Kidney epithelial cell (primary cell): ENCODE data around the gene C10orf53. TPM values are rescaled to one million over a fixed set of nuclear protein-coding genes. Genes with fewer than 3 reads are reported as not detected.

ENCODE experiments used
- DNase-seq: peaks from one replicate; pipeline ENCODE4 v3.0.0-alpha.2; 2010; ENCODE audit warnings: low read depth
- H3K27me3 ChIP-seq: 2 replicates; pipeline ENCODE4 v1.6.0; 2011; ENCODE audit warnings: low read length; ENCODE audit not compliant: control insufficient read depth, insufficient read depth
- H3K36me3 ChIP-seq: 2 replicates; pipeline ENCODE4 v1.5.1; 2011; ENCODE audit warnings: low read length; ENCODE audit not compliant: control insufficient read depth, insufficient read depth
- H3K4me3 ChIP-seq: 2 replicates; pipeline ENCODE4 v1.5.1; 2011; ENCODE audit warnings: low read depth, mild to moderate bottlenecking, control low read depth, low read length
- total RNA-seq: library from RNA; depleted of rRNA; stranded (reverse); fragments of >200 nt; gene quantifications from 2 replicates; pipeline ENCODE4 v1.2.3, GENCODE V29; 2015
- TF ChIP-seq, protein P1 (sequence below): IDR thresholded peaks from 2 replicates; pipeline ENCODE4 v1.5.1; 2011; ENCODE audit warnings: mild to moderate bottlenecking, moderate library complexity, low read length, control low read depth, inconsistent platforms; ENCODE audit not compliant: insufficient read depth, poor library complexity, severe bottlenecking

C10orf53 gene
- total RNA-seq, 1 donor from 2014 or later = not detected

- TF ChIP-seq, protein P1, sequence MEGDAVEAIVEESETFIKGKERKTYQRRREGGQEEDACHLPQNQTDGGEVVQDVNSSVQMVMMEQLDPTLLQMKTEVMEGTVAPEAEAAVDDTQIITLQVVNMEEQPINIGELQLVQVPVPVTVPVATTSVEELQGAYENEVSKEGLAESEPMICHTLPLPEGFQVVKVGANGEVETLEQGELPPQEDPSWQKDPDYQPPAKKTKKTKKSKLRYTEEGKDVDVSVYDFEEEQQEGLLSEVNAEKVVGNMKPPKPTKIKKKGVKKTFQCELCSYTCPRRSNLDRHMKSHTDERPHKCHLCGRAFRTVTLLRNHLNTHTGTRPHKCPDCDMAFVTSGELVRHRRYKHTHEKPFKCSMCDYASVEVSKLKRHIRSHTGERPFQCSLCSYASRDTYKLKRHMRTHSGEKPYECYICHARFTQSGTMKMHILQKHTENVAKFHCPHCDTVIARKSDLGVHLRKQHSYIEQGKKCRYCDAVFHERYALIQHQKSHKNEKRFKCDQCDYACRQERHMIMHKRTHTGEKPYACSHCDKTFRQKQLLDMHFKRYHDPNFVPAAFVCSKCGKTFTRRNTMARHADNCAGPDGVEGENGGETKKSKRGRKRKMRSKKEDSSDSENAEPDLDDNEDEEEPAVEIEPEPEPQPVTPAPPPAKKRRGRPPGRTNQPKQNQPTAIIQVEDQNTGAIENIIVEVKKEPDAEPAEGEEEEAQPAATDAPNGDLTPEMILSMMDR = no peak
- no peak overlapping the region for H3K4me3 ChIP-seq
- DNase-seq = no peak
- no peaks in the 10 kb centered on the region for H3K27me3 ChIP-seq
- no peaks in the 10 kb centered on the region for H3K36me3 ChIP-seq
Observed at GRCh38 chr10:49651039-49651835, 28.2 kb upstream of the C10orf53 start.

DNA sequence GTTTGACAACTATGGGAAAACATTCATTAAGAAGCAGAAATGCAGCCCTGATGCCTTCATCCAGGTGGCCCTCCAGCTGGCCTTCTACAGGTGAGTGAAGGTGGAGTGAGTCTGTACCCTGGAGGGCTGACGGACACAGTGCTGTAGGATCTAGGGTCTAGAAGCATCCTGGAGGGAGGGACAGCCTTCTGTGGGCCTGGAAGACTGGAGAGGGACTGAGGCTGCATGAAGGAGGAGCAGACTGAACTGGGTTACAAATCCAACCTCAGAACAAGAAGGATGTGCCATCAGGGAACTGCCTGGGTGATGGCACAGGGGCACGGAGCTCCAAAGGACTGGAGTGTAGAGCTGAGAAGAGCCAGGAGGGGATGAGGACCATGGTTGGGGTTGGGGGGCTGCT lies 27.5 kb upstream of the C10orf53 start:
- no peak for DNase-seq

DNA sequence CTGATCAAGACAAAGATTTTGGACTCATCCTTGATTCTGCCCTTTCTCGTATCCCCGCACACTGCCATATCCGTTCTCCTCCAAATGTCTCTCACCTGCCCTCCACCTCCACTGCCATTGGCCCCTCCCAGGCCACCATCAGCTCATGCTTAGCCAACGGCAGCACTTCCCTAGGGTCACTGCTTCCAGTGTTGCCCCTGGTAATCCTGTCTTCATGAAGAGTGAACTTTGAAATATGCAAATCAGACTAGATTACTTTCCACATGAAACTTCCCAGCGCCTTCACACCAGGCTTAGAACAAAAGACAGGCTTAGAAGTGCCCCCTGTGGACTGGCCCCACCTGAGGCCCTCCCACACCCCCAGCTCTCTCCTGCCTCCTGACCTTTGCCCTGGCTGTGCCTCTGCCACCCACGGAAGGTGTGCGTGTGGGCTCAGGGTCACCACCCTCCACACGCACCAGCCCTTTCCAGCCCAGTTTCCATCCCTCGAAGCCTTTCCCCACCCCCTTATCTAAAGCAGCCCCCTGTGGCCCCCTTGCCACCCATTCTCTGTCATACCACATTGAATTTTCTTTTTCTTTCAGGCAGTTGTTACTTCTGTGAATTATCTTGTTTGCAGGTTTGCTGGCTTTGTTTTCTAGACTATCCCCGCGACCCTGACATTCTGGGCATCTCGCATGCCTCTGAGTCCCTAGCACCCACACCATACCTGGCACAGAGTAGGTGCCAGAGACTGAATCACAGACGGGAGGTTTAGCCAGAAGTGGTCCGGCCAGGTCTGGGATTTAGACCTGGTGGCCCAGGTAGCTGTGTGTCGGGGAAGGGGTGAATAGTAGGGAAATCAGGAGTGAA lies 26.8 kb upstream of the C10orf53 start:
- Histone ChIP-seq H3K4me3 (no peak overlapping the region), H3K36me3 (no peaks in the 10 kb centered on the region), H3K27me3 (peaks cover 3% of the 10 kb centered on the region)
- TF ChIP-seq, protein P1 = no peak
- DNase-seq = no peak

More for the DNA sequence above, 27.5 kb upstream of the C10orf53 start:
- Histone ChIP-seq H3K4me3 (no peak overlapping the region), H3K27me3 (peaks cover 3% of the 10 kb centered on the region), H3K36me3 (no peaks in the 10 kb centered on the region)
- TF ChIP-seq, protein P1 = no peak

- Histone ChIP-seq H3K36me3 (no peaks in the 10 kb centered on the region), H3K27me3 (peaks cover 3% of the 10 kb centered on the region), H3K4me3 (no peak overlapping the region)
- TF ChIP-seq, protein P1 = no peak
- DNase-seq = no peak
Observed at GRCh38 chr10:49653273-49653929, 26.1 kb upstream of the C10orf53 start.

DNA sequence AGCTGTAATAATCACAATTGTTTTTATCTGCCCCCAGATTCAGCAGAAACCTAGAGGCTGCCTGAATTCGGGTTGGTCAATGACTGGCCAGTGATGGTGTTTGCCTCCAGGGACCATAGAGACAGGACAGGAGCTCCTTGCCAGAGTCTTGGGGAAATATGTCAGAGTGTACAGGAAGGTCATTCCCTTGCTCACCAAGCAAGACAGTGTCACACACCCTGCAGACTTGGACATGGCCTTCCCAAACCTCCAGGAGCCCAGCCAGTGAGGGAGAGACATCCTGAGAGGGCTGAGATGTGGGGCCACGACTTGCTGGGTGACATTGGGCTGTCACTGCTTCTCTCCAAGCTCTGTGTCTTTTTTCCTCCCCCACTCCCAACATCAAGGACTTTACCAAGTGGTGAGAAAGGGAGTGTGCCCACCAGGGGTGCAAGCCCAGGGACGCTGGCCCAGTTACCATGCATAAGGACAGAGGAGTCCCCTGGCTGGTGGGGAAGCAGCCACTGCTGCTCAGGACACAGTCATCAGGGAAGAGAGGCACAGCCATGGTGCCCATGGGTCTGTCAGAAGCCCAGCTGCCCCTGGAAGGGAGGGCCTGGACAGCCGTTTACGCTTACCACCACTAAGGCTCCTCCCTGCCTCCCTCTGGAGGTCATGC lies 25.3 kb upstream of the C10orf53 start:
- no peak overlapping the region for H3K4me3 ChIP-seq
- peaks cover 3% of the 10 kb centered on the region for H3K27me3 ChIP-seq
- TF ChIP-seq, protein P1 = no peak
- no peaks in the 10 kb centered on the region for H3K36me3 ChIP-seq
- no peak for DNase-seq
